CD14-positive monocyte (primary cell): Measurements from ENCODE around the gene DYNC2H1. TPM values are rescaled to one million over a fixed set of nuclear protein-coding genes. Genes with fewer than 3 reads are reported as not detected.

Source experiments
- DNase-seq, 3 donors: peaks; one replicate each; pipeline ENCODE4 v3.0.0-alpha.2; 2011 to 2022
- H2AFZ ChIP-seq: 2 replicates; pipeline ENCODE4 v1.6.0; 2012; ENCODE audit warnings: mild to moderate bottlenecking, low read depth, low read length, inconsistent platforms; ENCODE audit not compliant: insufficient read depth, poor library complexity, severe bottlenecking
- H3K27ac ChIP-seq, 2 donors: 1 replicate in 1 of 2; 2 replicates in 1 of 2; pipeline ENCODE4 v1.5.1; 2012 to 2013; ENCODE audit warnings: low read length in 2 of 2, control low read depth in 1 of 2, inconsistent platforms in 1 of 2, low read depth in 1 of 2, mild to moderate bottlenecking in 1 of 2
- H3K27me3 ChIP-seq, 2 donors: one replicate each; pipeline versions ENCODE4 v1.6.0 to v1.6.1; 2011 to 2013; ENCODE audit warnings: low read length in 2 of 2; ENCODE audit not compliant: control insufficient read depth in 2 of 2, insufficient read depth in 2 of 2
- H3K36me3 ChIP-seq, 2 donors: replicated peaks in 1 of 2; 1 replicate in 1 of 2; 2 replicates in 1 of 2; pipeline versions ENCODE4 v1.5.1 to v1.6.1; 2012 to 2013; ENCODE audit warnings: low read length in 2 of 2, control low read depth in 1 of 2, inconsistent platforms in 1 of 2, mild to moderate bottlenecking in 1 of 2; ENCODE audit not compliant: insufficient read depth in 2 of 2, control insufficient read depth in 1 of 2
- H3K4me1 ChIP-seq, 2 donors: 1 replicate in 1 of 2; 2 replicates in 1 of 2; pipeline versions ENCODE4 v1.5.1 to v1.6.1; 2012 to 2013; ENCODE audit warnings: low read length in 2 of 2, control low read depth in 1 of 2, inconsistent platforms in 1 of 2, mild to moderate bottlenecking in 1 of 2, moderate library complexity in 1 of 2; ENCODE audit not compliant: insufficient read depth in 2 of 2, control insufficient read depth in 1 of 2
- H3K4me2 ChIP-seq: replicated peaks from 2 replicates; pipeline ENCODE3; 2012; ENCODE audit warnings: low read length, moderate library complexity, mild to moderate bottlenecking; ENCODE audit not compliant: poor library complexity, severe bottlenecking; ENCODE audit errors: extremely low read depth
- H3K4me3 ChIP-seq, 3 experiments: fragments of 200-600 bp in 1 of 3; sonication (generic) in 1 of 3; replicated peaks in 1 of 3; 1 replicate in 2 of 3; 2 replicates in 1 of 3; pipeline ENCODE4 v1.5.1; 2011 to 2013; ENCODE audit warnings: low read length in 3 of 3, mild to moderate bottlenecking in 3 of 3, control low read depth in 2 of 3, low read depth in 2 of 3, inconsistent platforms in 1 of 3, moderate library complexity in 1 of 3
- H3K79me2 ChIP-seq: 2 replicates; pipeline ENCODE4 v1.6.0; 2012; ENCODE audit warnings: mild to moderate bottlenecking, control low read depth, inconsistent platforms, low read length, moderate library complexity; ENCODE audit not compliant: insufficient read depth
- H3K9ac ChIP-seq: 2 replicates; pipeline ENCODE4 v1.6.0; 2017; ENCODE audit warnings: low read length, mild to moderate bottlenecking; ENCODE audit not compliant: insufficient read depth, poor library complexity, severe bottlenecking
- H3K9me3 ChIP-seq, 2 donors: replicated peaks in 1 of 2; 1 replicate in 1 of 2; 2 replicates in 1 of 2; pipeline versions ENCODE4 v1.5.1 to v1.6.1; 2012 to 2013; ENCODE audit warnings: low read length in 2 of 2, control low read depth in 1 of 2; ENCODE audit not compliant: control insufficient read depth in 1 of 2, insufficient read depth in 1 of 2
- H4K20me1 ChIP-seq: 2 replicates; pipeline ENCODE4 v1.6.0; 2012; ENCODE audit warnings: mild to moderate bottlenecking, low read length, control low read depth, moderate library complexity; ENCODE audit not compliant: insufficient read depth
- H3K27ac Mint-ChIP-seq, 7 donors: one replicate each; pipeline ENCODE4 v1.8.0; 2020; ENCODE audit warnings: mild to moderate bottlenecking in 7 of 7, mixed read lengths in 7 of 7, moderate library complexity in 6 of 7, inconsistent platforms in 2 of 7
- H3K27me3 Mint-ChIP-seq, 3 donors: one replicate each; pipeline ENCODE4 v1.8.0; 2021 to 2022; ENCODE audit warnings: low read depth in 3 of 3, mild to moderate bottlenecking in 3 of 3, mixed read lengths in 3 of 3, moderate library complexity in 3 of 3, inconsistent platforms in 1 of 3
- H3K36me3 Mint-ChIP-seq, 2 donors: one replicate each; pipeline ENCODE4 v1.8.0; 2020; ENCODE audit warnings: mixed read lengths in 2 of 2, inconsistent platforms in 1 of 2, mild to moderate bottlenecking in 1 of 2
- H3K4me1 Mint-ChIP-seq: one replicate; pipeline ENCODE4 v1.8.0; 2020; ENCODE audit warnings: mild to moderate bottlenecking, mixed read lengths
- H3K4me3 Mint-ChIP-seq, 2 donors: one replicate each; pipeline ENCODE4 v1.8.0; 2020; ENCODE audit warnings: mild to moderate bottlenecking in 2 of 2, mixed read lengths in 2 of 2, moderate library complexity in 1 of 2
- H3K9me3 Mint-ChIP-seq, 7 donors: one replicate each; pipeline ENCODE4 v1.8.0; 2020 to 2022; ENCODE audit warnings: mixed read lengths in 7 of 7, mild to moderate bottlenecking in 6 of 7, moderate library complexity in 6 of 7, inconsistent platforms in 2 of 7
- CTCF ChIP-seq: fragments of 200-600 bp; IDR thresholded peaks from one replicate; pipeline ENCODE4 v1.8.0; 2022; ENCODE audit warnings: antibody characterized with exemption, mild to moderate bottlenecking
- intact Hi-C, 2 donors: fragments of 100-400 bp; cut with micrococcal nuclease; formaldehyde crosslinking; loops; one replicate each; pipeline versions ENCODE4 v1.15.0 to v1.15.1; 2023
- polyA plus RNA-seq, 3 donors: library from polyadenylated mRNA; depleted of rRNA in 1 of 3; unstranded in 2 of 3; stranded (reverse) in 1 of 3; fragments of 300-500 nt in 2 of 3; fragments of >200 nt in 1 of 3; fragmentation: Illumina TruSeq in 2 of 3; gene quantifications; 1 replicate in 2 of 3; 2 replicates in 1 of 3; pipeline ENCODE4 v1.2.3, GENCODE V29; 2012 to 2021

Gene DYNC2H1
- polyA plus RNA-seq, 3 donors, result 0.10 to 1.5 (median 0.36) TPM

GRCh38 chr11:103070142-103070541 lies 39.1 kb upstream of the DYNC2H1 start:
- no peak for TF ChIP-seq CTCF
- Mint-ChIP-seq H3K27me3 (no peaks in the 10 kb centered on the region), H3K27ac (peak overlapping the region in 1 of 7 donors; percentile 4), H3K36me3 (peaks cover 37 to 61% of the 10 kb centered on the region in 2 donors), H3K4me3 (no peak overlapping the region), H3K9me3 (no peaks in the 10 kb centered on the region), H3K4me1 (peaks cover 19% of the 10 kb centered on the region)
- Histone ChIP-seq H3K4me3 (no peak overlapping the region), H3K9ac (no peak overlapping the region), H4K20me1 (no peaks in the 10 kb centered on the region), H3K27me3 (no peaks in the 10 kb centered on the region), H3K4me2 (no peak overlapping the region), H3K27ac (peak overlapping the region in 1 of 2 donors; percentile 2), H3K9me3 (no peaks in the 10 kb centered on the region), H3K36me3 (peaks cover 12 to 35% of the 10 kb centered on the region in 2 donors), H3K79me2 (peaks cover 10% of the 10 kb centered on the region), H3K4me1 (peaks cover 2 to 7% of the 10 kb centered on the region in 2 donors), H2AFZ (no peak overlapping the region)
- intact Hi-C loops, result no loop called here
- DNase-seq, result no peak

GRCh38 chr11:103071008-103071407 lies 38.2 kb upstream of the DYNC2H1 start:
- H3K27ac ChIP-seq, result no peak overlapping the region
- H3K79me2 ChIP-seq, result peaks cover 10% of the 10 kb centered on the region
- H3K9me3 ChIP-seq, result no peaks in the 10 kb centered on the region
- Mint-ChIP-seq H3K27me3 (peaks cover 0 to 1% (median 0%) of the 10 kb centered on the region in 3 donors), H3K36me3 (peaks cover 35 to 63% of the 10 kb centered on the region in 2 donors), H3K9me3 (no peaks in the 10 kb centered on the region), H3K27ac (peak overlapping the region in 1 of 7 donors; percentile 76), H3K4me3 (no peak overlapping the region), H3K4me1 (peaks cover 19% of the 10 kb centered on the region)
- peaks cover 2 to 7% of the 10 kb centered on the region in 2 donors for H3K4me1 ChIP-seq
- H2AFZ ChIP-seq, result no peak overlapping the region
- no peak overlapping the region for H3K4me3 ChIP-seq
- no peak for TF ChIP-seq CTCF
- DNase-seq, result no peak
- no peaks in the 10 kb centered on the region for H3K27me3 ChIP-seq
- H3K4me2 ChIP-seq, result no peak overlapping the region
- no peaks in the 10 kb centered on the region for H4K20me1 ChIP-seq
- H3K36me3 ChIP-seq, result peaks cover 3 to 27% of the 10 kb centered on the region in 2 donors
- intact Hi-C loops, result no loop called here
- H3K9ac ChIP-seq, result no peak overlapping the region
